ENCODE data around the gene INTU. TPM values are rescaled to one million over a fixed set of nuclear protein-coding genes. Genes with fewer than 3 reads are reported as not detected.

Gene INTU
- total and polyA plus RNA-seq, 9 of the 15 experiments (the other 6 are each of a cell fraction or from before 2014, with no cell fraction given) = 1.5 to 8.9 (median 3.9) TPM

DNA sequence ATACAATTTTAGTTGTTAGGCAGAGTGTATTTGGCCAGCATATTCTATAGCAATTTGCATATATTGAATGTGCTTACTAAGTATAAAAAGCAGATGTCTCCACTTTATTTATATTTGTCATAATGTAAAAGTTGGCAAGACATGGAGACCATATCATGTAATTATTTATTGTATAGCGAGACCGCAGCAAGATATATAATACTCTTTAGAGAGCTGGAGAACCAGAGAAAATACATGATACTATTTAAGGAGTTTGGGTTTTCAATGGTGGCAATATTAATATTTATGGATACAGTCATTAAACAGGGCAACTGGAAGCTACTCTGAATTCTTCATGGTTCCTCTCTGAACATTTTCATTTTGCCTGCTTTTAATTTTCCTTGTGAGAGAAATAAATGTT, 35.0 kb downstream of the INTU start:
- Histone ChIP-seq H3K27me3 (ENCODE audit: control insufficient read depth in 2 of 2, insufficient read depth in 2 of 2, low read length in 2 of 2) (no peaks in the 10 kb centered on the region), H3K9me3 (replicated peaks; ENCODE audit: control insufficient read depth, insufficient read depth, low read depth, low read length) (no peaks in the 10 kb centered on the region), H3K27ac (ENCODE audit: extremely low read depth, low read depth, low read length) (no peak overlapping the region), H4K20me1 (replicated peaks; ENCODE audit: control insufficient read depth, insufficient read depth, low read length) (no peaks in the 10 kb centered on the region), H3K4me1 (replicated peaks in 1 of 2; ENCODE audit: control insufficient read depth in 2 of 2, insufficient read depth in 2 of 2, low read length in 2 of 2) (no peaks in the 10 kb centered on the region), H3K4me2 (ENCODE audit: insufficient read depth, low read length) (no peak overlapping the region), H2AFZ (ENCODE audit: low read depth, low read length) (no peak overlapping the region), H3K4me3 (no peak overlapping the region), H3K9ac (ENCODE audit: insufficient read depth in 1 of 2, low read depth in 2 of 2, low read length in 2 of 2) (no peak overlapping the region), H3K36me3 (ENCODE audit: control insufficient read depth, insufficient read depth, low read length) (no peaks in the 10 kb centered on the region), H3K9me1 (ENCODE audit: control insufficient read depth, insufficient read depth, low read length) (no peaks in the 10 kb centered on the region), H3K79me2 (ENCODE audit: control insufficient read depth, insufficient read depth, low read length) (no peaks in the 10 kb centered on the region)
- intact Hi-C loops (cut with micrococcal nuclease) (no loop called here), in situ Hi-C loops (cut with MboI) (no loop called here)
- POLR2A ChIA-PET = no interaction called here
- no peak for FAIRE-seq
- no peak for DNase-seq (ENCODE audit: extremely low read depth in 1 of 4, low spot score in 3 of 4)
- 81% methylated on average over 2 of the region's 2 CpGs for WGBS (ENCODE audit: insufficient coverage, low coverage, missing lambda C conversion rate)
- CTCF ChIA-PET (ENCODE audit: low intra/inter-chr PET ratio) = no interaction called here
- BruUV-seq (replicated peaks) = no TSS peak
- ATAC-seq = no peak
- TF ChIP-seq ETV1 (tag; conservative IDR thresholded peaks at IDR 0.05; ENCODE audit: low read depth) = no peak
- 0 out of 2 replicates have a peak, but pooled peaks have one; percentile 3 for TF ChIP-seq ZNF316 (IDR thresholded peaks at IDR 0.05)

DNA sequence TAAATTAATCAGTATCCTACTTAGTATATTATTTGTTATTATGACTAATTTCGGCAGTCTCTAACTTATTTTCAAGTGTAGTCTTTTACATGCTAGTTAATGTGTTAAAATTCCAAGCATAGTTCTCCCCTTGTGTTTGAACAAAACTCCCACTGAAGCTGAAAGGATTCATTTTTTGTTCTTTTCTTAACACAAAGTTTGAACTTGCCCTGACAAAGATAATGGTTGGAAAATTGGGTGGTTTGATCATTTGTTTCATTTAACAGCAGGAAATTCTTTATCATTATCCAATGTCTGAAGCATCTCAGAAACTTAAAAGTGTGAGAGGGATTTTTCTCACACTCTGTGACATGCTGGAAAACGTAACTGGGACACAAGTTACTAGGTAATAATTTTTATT, 36.0 kb downstream of the INTU start:
- Histone ChIP-seq H3K36me3 (ENCODE audit: control insufficient read depth, insufficient read depth, low read length) (no peaks in the 10 kb centered on the region), H3K79me2 (ENCODE audit: control insufficient read depth, insufficient read depth, low read length) (no peaks in the 10 kb centered on the region), H3K9me3 (replicated peaks; ENCODE audit: control insufficient read depth, insufficient read depth, low read depth, low read length) (no peaks in the 10 kb centered on the region), H2AFZ (ENCODE audit: low read depth, low read length) (no peak overlapping the region), H3K4me1 (replicated peaks in 1 of 2; ENCODE audit: control insufficient read depth in 2 of 2, insufficient read depth in 2 of 2, low read length in 2 of 2) (no peaks in the 10 kb centered on the region), H3K9ac (ENCODE audit: insufficient read depth in 1 of 2, low read depth in 2 of 2, low read length in 2 of 2) (no peak overlapping the region), H3K9me1 (ENCODE audit: control insufficient read depth, insufficient read depth, low read length) (no peaks in the 10 kb centered on the region), H3K27me3 (ENCODE audit: control insufficient read depth in 2 of 2, insufficient read depth in 2 of 2, low read length in 2 of 2) (no peaks in the 10 kb centered on the region), H3K4me2 (ENCODE audit: insufficient read depth, low read length) (no peak overlapping the region), H4K20me1 (replicated peaks; ENCODE audit: control insufficient read depth, insufficient read depth, low read length) (no peaks in the 10 kb centered on the region), H3K27ac (ENCODE audit: extremely low read depth, low read depth, low read length) (no peak overlapping the region), H3K4me3 (no peak overlapping the region)
- no peak for ATAC-seq
- POLR2A ChIA-PET = no interaction called here
- WGBS (ENCODE audit: insufficient coverage, low coverage, missing lambda C conversion rate) = 36% methylated on average over 2 of the region's 2 CpGs
- DNase-seq (ENCODE audit: extremely low read depth in 1 of 4, low spot score in 3 of 4) = no peak
- no peak for FAIRE-seq
- BruUV-seq (replicated peaks) = no TSS peak
- in situ Hi-C loops (cut with MboI) = no loop called here
- intact Hi-C loops (cut with micrococcal nuclease) = no loop called here
- CTCF ChIA-PET (ENCODE audit: low intra/inter-chr PET ratio) = no interaction called here
- TF ChIP-seq ZNF282 (CRISPR knock-in tag; IDR thresholded peaks at IDR 0.05) = no peak
- no peak for TF ChIP-seq TARDBP (IDR thresholded peaks at IDR 0.05)
- TF ChIP-seq, protein P1, sequence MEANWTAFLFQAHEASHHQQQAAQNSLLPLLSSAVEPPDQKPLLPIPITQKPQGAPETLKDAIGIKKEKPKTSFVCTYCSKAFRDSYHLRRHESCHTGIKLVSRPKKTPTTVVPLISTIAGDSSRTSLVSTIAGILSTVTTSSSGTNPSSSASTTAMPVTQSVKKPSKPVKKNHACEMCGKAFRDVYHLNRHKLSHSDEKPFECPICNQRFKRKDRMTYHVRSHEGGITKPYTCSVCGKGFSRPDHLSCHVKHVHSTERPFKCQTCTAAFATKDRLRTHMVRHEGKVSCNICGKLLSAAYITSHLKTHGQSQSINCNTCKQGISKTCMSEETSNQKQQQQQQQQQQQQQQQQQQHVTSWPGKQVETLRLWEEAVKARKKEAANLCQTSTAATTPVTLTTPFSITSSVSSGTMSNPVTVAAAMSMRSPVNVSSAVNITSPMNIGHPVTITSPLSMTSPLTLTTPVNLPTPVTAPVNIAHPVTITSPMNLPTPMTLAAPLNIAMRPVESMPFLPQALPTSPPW (CRISPR knock-in tag; IDR thresholded peaks at IDR 0.05) = no peak
- no peak for TF ChIP-seq NFATC3 (IDR thresholded peaks at IDR 0.05)
- TF ChIP-seq KDM2B (CRISPR knock-in tag; IDR thresholded peaks at IDR 0.05) = no peak
- no peak for TF ChIP-seq ZNF695 (CRISPR knock-in tag; IDR thresholded peaks at IDR 0.05)
- TF ChIP-seq STAG1 (CRISPR knock-in tag; IDR thresholded peaks at IDR 0.05; ENCODE audit: borderline replicate concordance) = no peak
- TF ChIP-seq, protein P2, sequence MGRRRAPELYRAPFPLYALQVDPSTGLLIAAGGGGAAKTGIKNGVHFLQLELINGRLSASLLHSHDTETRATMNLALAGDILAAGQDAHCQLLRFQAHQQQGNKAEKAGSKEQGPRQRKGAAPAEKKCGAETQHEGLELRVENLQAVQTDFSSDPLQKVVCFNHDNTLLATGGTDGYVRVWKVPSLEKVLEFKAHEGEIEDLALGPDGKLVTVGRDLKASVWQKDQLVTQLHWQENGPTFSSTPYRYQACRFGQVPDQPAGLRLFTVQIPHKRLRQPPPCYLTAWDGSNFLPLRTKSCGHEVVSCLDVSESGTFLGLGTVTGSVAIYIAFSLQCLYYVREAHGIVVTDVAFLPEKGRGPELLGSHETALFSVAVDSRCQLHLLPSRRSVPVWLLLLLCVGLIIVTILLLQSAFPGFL (CRISPR knock-in tag; IDR thresholded peaks at IDR 0.05) = no peak
- no peak for TF ChIP-seq FOXK1 (CRISPR knock-in tag; IDR thresholded peaks at IDR 0.05; ENCODE audit: borderline replicate concordance)
- TF ChIP-seq TAL1 (IDR thresholded peaks at IDR 0.05) = no peak
- TF ChIP-seq ZNF431 (CRISPR knock-in tag; IDR thresholded peaks at IDR 0.05) = no peak
- TF ChIP-seq, protein P3, sequence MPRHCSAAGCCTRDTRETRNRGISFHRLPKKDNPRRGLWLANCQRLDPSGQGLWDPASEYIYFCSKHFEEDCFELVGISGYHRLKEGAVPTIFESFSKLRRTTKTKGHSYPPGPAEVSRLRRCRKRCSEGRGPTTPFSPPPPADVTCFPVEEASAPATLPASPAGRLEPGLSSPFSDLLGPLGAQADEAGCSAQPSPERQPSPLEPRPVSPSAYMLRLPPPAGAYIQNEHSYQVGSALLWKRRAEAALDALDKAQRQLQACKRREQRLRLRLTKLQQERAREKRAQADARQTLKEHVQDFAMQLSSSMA (CRISPR knock-in tag; IDR thresholded peaks at IDR 0.05) = no peak
- TF ChIP-seq RBM22 (IDR thresholded peaks at IDR 0.05; ENCODE audit: low read depth, low read length, poor library complexity, severe bottlenecking) = no peak
- TF ChIP-seq, protein P4, sequence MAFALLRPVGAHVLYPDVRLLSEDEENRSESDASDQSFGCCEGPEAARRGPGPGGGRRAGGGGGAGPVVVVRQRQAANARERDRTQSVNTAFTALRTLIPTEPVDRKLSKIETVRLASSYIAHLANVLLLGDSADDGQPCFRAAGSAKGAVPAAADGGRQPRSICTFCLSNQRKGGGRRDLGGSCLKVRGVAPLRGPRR (CRISPR knock-in tag; IDR thresholded peaks at IDR 0.05) = no peak
